Midbrain (tissue), 1 donor: Measurements from ENCODE around the gene SPTAN1.
"Not testable (repeated sequence)": the region's sequence is repeated elsewhere in the genome, so short reads cannot be mapped to it uniquely, and the experiment has no call there.

Experiments used
- DNase-seq: peaks from one replicate; lab custom pipeline; 2025; lab: John Stamatoyannopoulos, UW

Gene SPTAN1

GRCh38 chr9:128666481-128666941 lies 114.1 kb downstream of the SPTAN1 start:
- not testable (repeated sequence) for DNase-seq

DNA sequence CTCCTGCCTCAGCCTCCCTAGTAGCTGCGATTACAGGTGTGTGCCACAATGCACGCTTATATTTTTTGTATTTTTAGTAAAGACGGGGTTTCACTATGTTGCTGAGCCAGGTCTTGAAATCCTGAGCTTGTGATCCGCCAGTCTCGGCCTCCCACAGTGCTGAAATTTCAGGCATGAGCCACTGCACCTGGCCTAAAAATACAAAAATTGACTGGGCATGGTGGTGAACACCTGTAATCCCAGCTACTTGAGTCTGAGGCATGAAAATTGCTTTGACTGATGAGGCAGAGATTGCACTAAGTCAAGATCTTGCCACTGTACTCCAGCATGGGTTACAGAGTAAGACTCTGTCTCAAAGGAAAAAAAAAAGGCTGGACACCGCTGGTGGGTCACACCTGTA lies 117.4 kb downstream of the SPTAN1 start:
- DNase-seq = no peak

DNA sequence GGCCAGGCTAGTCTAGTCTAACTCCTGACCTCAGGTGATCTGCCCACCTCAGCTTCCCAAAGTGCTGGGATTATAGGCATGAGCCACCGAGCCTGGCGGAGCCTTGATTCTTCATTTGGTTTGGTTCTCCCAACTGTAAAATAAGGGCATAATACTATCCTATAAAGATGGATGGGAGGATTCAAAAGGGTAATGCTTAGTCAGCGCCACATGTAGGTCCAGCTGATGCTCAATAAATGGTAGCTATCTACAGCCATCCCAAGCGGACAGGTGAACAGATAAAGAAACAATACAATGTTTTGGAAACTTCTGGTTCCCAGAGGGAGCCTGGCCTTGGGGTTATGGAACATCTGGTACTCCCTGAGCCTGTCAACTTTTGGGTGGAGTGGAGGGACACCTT lies 123.0 kb downstream of the SPTAN1 start:
- DNase-seq = no peak

DNA sequence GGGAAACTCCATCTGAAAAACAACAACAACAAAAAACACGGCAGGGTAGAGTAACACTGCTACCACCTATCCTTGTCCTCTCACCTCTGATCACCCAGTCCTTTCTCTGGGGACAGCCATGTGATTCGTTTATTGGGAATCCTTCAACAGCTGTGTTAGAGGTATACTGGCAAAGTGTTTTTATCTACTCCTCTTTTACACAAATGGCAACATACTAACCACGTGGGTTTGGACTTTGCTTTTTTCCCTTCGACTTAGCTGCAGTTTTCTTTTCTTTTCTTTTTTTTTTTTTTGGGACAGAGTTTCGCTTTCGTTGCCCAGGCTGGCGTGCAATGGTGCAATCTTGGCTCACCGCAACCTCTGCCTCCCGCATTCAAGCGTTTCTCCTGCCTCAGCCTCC lies 125.4 kb downstream of the SPTAN1 start:
- DNase-seq = no peak
